GM12873 (cell line): ENCODE results near the gene ARHGEF16.

ENCODE experiments used
- TF ChIP-seq, protein P1 (sequence below): IDR thresholded peaks from 2 replicates; pipeline ENCODE4 v1.5.1; 2012; ENCODE audit warnings: low read depth, mild to moderate bottlenecking, moderate library complexity, low read length, control low read depth; ENCODE audit not compliant: insufficient read depth; ENCODE audit errors: missing control alignments

Gene ARHGEF16

DNA sequence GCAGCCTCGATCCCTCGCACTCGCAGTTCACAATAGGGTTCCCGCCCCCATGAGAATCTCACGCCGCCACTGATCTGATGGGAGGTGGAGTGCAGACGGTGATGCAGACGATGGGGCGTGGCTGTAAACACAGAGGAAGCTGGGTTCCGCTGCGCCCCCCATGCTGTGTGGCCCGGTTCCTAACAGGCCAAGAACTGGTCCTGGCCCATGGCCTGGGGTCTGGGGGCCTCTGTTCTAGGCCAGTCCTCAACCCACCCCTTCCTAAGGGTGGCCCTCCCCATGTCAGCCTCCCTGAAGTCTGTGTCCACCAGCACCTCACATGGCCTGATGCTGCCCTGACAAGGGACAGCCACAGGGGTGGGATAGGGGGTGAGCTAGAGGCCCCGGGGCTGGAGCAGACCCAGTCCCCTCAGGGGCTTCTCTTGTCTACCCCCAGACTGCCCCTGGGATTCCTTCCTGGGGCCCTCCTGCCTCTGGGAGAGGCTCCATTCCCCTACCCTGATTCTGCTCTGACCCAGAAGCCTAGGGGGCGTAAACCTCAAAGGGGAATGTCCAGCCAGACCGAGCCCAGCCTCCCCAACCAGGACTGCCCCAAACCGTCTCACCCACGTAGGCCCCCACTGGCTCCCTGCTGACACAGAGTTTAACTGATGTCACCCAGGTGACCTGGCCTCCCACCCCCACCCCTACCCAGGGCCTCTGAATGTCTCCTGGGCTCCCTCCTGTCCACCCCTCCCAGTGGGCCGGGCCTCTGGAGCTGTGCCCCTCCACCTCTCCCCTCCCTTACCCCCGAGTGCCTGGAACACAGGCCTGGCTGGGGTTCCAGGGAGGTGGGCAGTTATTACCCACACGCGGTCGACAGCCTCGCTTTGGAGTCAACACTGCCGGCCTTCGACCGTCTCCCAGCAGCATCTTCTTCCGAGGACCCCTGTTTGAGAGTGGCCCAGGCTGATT lies 14.8 kb upstream of the ARHGEF16 start:
- TF ChIP-seq, protein P1, sequence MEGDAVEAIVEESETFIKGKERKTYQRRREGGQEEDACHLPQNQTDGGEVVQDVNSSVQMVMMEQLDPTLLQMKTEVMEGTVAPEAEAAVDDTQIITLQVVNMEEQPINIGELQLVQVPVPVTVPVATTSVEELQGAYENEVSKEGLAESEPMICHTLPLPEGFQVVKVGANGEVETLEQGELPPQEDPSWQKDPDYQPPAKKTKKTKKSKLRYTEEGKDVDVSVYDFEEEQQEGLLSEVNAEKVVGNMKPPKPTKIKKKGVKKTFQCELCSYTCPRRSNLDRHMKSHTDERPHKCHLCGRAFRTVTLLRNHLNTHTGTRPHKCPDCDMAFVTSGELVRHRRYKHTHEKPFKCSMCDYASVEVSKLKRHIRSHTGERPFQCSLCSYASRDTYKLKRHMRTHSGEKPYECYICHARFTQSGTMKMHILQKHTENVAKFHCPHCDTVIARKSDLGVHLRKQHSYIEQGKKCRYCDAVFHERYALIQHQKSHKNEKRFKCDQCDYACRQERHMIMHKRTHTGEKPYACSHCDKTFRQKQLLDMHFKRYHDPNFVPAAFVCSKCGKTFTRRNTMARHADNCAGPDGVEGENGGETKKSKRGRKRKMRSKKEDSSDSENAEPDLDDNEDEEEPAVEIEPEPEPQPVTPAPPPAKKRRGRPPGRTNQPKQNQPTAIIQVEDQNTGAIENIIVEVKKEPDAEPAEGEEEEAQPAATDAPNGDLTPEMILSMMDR: no peak

DNA sequence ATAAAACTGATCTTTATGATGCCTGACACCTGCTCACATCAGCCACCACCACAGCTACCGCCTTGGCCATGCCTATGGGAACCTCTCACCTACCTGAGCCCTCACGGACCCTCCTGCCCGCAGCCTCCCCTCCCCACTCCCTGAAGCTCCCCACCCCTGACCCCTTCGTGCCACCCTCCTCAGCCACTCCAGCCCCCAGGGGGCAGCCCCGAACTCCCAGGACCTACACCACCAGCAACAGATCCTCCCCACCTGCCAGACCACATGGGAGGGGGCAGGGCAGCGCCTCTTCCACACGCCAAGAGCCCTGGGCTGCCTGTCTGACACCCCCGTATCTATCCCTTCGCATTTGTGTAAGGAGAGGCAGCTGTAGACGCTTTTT lies 14.2 kb upstream of the ARHGEF16 start:
- TF ChIP-seq, protein P1: no peak

DNA sequence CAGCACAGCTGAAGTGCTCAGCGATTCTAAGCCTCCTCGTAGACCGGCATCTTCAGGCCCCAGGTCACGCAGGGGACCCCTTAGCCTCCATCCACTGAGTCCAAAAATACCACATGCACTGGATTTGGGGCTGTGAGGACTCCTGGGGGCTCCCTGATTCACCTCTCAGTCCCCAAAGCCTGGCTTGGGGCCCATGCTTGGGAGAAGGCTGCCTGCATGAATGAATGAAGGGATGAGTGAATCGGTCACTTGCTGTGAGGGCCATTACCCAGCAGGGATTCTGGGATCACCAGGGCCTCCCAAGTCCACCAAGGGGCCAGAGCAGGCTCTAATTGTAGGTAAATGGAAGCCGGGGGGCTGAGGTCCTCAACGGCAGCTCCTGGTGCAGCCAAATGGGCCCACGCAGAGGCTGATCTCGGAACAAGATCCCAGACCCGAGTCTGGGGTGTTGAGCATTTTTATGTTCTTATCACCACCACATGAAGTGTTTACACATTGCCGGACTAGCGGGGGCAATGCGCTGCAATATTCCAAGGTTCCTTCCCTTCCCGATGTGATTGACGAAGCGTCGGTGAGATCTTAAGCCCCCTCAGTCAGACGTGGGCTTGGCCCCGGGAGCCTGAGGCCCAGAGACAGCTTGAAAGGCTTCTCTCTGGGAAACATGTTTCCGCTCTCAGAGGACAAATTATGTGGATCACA lies 13.6 kb upstream of the ARHGEF16 start:
- TF ChIP-seq, protein P1: no peak

DNA sequence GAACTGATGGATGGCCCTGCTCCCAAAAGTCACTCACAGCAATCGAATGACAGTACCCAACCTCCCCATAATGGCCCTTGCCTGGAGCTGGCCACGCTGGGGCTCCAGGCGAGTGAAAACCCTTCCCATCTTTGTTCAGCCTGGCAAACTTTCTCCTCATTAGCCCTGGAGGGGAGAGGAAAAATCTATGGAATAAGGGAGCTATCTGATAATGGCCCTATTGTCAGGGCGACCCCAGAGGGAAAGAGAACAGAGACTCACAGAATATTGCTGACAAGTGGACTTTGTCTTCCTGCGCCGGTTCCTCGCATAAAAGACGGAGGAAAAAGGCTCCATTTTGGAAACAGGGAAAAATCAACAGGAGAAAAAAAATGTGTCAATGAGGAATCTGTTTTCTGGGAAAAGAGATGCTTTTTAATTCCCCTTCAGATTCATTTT lies 13.0 kb upstream of the ARHGEF16 start:
- TF ChIP-seq, protein P1: no peak

DNA sequence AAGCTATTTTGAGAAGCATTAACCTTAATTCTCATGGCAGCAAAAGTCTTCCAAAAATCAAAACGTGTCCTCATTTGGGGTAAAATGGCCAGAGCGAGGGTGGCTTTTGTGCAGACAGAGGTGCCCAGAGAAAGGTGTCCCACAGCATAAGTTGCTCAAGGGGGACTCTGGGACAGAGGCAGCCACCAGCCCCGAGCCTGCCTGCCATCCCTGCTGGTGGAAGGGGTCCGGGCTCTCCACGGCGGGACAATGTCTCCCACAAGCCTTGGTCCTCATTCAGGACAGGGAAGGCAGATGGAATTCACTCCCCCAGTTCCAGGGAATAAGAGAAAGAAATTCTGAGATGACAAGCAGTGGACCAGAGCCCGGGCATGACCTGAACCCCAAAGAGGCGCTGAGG lies 12.6 kb upstream of the ARHGEF16 start:
- TF ChIP-seq, protein P1: no peak

DNA sequence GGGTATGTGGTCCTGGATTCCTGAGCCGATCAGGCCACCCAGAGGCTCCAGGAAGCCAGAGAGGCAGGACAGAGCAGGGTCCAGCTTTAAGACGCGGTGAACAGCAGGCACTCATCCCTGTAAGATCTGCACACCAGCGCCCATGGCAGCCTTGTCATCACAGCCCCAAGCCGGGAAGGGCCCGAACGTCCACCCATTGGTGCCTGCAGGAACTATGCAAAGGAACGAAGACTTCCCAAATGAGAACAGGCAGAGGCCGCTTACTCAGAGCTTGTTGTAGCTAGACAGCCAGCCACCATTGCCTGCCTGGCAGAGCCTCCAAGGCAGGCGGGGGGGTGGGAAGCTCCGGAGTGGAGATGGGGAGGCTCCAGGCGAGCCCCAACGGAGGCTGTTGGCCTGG lies 12.1 kb upstream of the ARHGEF16 start:
- TF ChIP-seq, protein P1: no peak

DNA sequence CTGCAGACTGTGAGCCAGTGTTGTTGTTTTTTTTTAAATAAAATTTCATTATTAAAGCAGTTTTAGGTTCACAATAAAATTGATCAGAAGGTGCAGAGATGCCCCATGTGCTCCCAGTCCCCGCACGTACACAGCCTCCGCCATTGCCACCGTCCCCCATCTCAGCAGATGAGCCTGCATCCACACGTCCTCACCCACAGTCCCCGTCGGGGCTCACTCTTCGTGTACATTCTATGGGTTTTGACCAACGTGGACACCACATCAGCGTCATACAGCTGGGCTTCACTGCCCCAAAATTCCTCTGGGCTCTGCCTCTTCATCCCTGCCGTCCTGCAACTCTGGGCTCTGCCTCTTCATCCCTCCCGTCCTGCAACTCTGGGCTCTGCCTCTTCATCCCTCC lies 11.6 kb upstream of the ARHGEF16 start:
- TF ChIP-seq, protein P1: no peak
